Loucy (cell line): ENCODE measurements around the gene RYR2.

Source experiments
- H2AFZ ChIP-seq: fragments of 200-600 bp; sonication (generic); 2 replicates; pipeline ENCODE4 v1.6.0; 2016; ENCODE audit warnings: antibody characterized with exemption, mild to moderate bottlenecking, low read length, moderate library complexity
- H3F3A ChIP-seq: fragments of 200-600 bp; 2 replicates; pipeline ENCODE4 v1.6.0; 2016; ENCODE audit warnings: antibody characterized with exemption, low read depth, mild to moderate bottlenecking
- H3K27me3 ChIP-seq: fragments of 200-600 bp; sonication (generic); 2 replicates; pipeline ENCODE4 v1.6.1; 2014; ENCODE audit warnings: low read length, mild to moderate bottlenecking; ENCODE audit not compliant: insufficient read depth, poor library complexity, severe bottlenecking
- H3K36me3 ChIP-seq: fragments of 200-600 bp; sonication (generic); 2 replicates; pipeline ENCODE4 v1.6.1; 2016; ENCODE audit warnings: low read length; ENCODE audit not compliant: insufficient read depth
- H3K4me1 ChIP-seq: fragments of 200-600 bp; sonication (generic); 2 replicates; pipeline ENCODE4 v1.5.1; 2014; ENCODE audit warnings: low read length, mild to moderate bottlenecking; ENCODE audit not compliant: insufficient read depth, poor library complexity, severe bottlenecking
- H3K4me2 ChIP-seq: fragments of 200-600 bp; sonication (generic); 2 replicates; pipeline ENCODE4 v1.6.0; 2014; ENCODE audit warnings: antibody characterized with exemption, low read length, low read depth, mild to moderate bottlenecking; ENCODE audit not compliant: poor library complexity, severe bottlenecking
- H3K4me3 ChIP-seq: fragments of 200-600 bp; sonication (generic); 2 replicates; pipeline ENCODE4 v1.5.1; 2014; ENCODE audit warnings: low read length, mild to moderate bottlenecking, mixed read lengths; ENCODE audit not compliant: poor library complexity, severe bottlenecking
- H3K79me2 ChIP-seq: fragments of 200-600 bp; sonication (generic); 2 replicates; pipeline ENCODE4 v1.6.1; 2014; ENCODE audit warnings: low read length; ENCODE audit not compliant: insufficient read depth
- H3K9ac ChIP-seq: fragments of 200-600 bp; sonication (generic); 2 replicates; pipeline ENCODE4 v1.6.0; 2014; ENCODE audit warnings: mild to moderate bottlenecking, low read depth, low read length, moderate library complexity; ENCODE audit not compliant: poor library complexity, severe bottlenecking
- H3K9me2 ChIP-seq: fragments of 200-600 bp; sonication (generic); replicated peaks from 2 replicates; pipeline ENCODE4 v1.6.1; 2016; ENCODE audit warnings: low read depth, low read length, mixed read lengths
- H3K9me3 ChIP-seq: fragments of 200-600 bp; sonication (generic); 2 replicates; pipeline ENCODE4 v1.6.1; 2014; ENCODE audit warnings: mild to moderate bottlenecking, antibody characterized with exemption, low read length, low read depth; ENCODE audit not compliant: insufficient read depth
- H4K20me1 ChIP-seq: fragments of 200-600 bp; sonication (generic); 2 replicates; pipeline ENCODE4 v1.6.0; 2014; ENCODE audit warnings: antibody characterized with exemption, low read length, mild to moderate bottlenecking; ENCODE audit not compliant: insufficient read depth, poor library complexity, severe bottlenecking
- CTCF ChIP-seq: fragments of 200-600 bp; sonication (generic); conservative IDR thresholded peaks from 2 replicates; pipeline ENCODE4 v1.5.1; 2014; ENCODE audit warnings: mild to moderate bottlenecking, antibody characterized with exemption, low read length
- EZH2phosphoT487 ChIP-seq: fragments of 200-600 bp; IDR thresholded peaks from 2 replicates; pipeline ENCODE4 v1.6.1; 2018; ENCODE audit warnings: antibody characterized with exemption, mild to moderate bottlenecking, moderate library complexity, borderline replicate concordance

Gene RYR2

GRCh38 chr1:237470712-237471338 lies 428.8 kb downstream of the RYR2 start:
- Histone ChIP-seq H3K9me2 (no peaks in the 10 kb centered on the region), H4K20me1 (no peaks in the 10 kb centered on the region), H3K9me3 (no peaks in the 10 kb centered on the region), H3K27me3 (no peaks in the 10 kb centered on the region), H3K4me1 (no peaks in the 10 kb centered on the region), H3K4me3 (no peak overlapping the region), H2AFZ (no peak overlapping the region; the same call in 1 of the 2 replicates), H3K36me3 (no peaks in the 10 kb centered on the region), H3K79me2 (no peaks in the 10 kb centered on the region), H3F3A (no peaks in the 10 kb centered on the region), H3K9ac (no peak overlapping the region), H3K4me2 (no peak overlapping the region)
- TF ChIP-seq CTCF (no peak), EZH2phosphoT487 (no peak)

- Histone ChIP-seq H3K9me2 (no peaks in the 10 kb centered on the region), H3K9ac (no peak overlapping the region), H3K36me3 (no peaks in the 10 kb centered on the region), H3K4me1 (no peaks in the 10 kb centered on the region), H2AFZ (no peak overlapping the region), H3K27me3 (no peaks in the 10 kb centered on the region), H3F3A (no peaks in the 10 kb centered on the region), H4K20me1 (no peaks in the 10 kb centered on the region), H3K4me2 (no peak overlapping the region), H3K4me3 (no peak overlapping the region), H3K9me3 (no peaks in the 10 kb centered on the region), H3K79me2 (no peaks in the 10 kb centered on the region)
- no peak for TF ChIP-seq EZH2phosphoT487
- TF ChIP-seq CTCF, result no peak
Observed at GRCh38 chr1:237471377-237471776, 429.4 kb downstream of the RYR2 start.

GRCh38 chr1:237471956-237472355 lies 430.0 kb downstream of the RYR2 start:
- H3K36me3 ChIP-seq, result no peaks in the 10 kb centered on the region
- H3K4me2 ChIP-seq, result no peak overlapping the region
- H2AFZ ChIP-seq, result no peak overlapping the region
- H3F3A ChIP-seq, result no peaks in the 10 kb centered on the region
- H3K9ac ChIP-seq, result no peak overlapping the region
- H3K9me2 ChIP-seq, result no peaks in the 10 kb centered on the region
- no peaks in the 10 kb centered on the region for H4K20me1 ChIP-seq
- no peaks in the 10 kb centered on the region for H3K79me2 ChIP-seq
- TF ChIP-seq CTCF, result no peak
- no peak for TF ChIP-seq EZH2phosphoT487
- H3K9me3 ChIP-seq, result no peaks in the 10 kb centered on the region
- H3K27me3 ChIP-seq, result no peaks in the 10 kb centered on the region
- H3K4me1 ChIP-seq, result no peaks in the 10 kb centered on the region
- H3K4me3 ChIP-seq, result no peak overlapping the region
